Measurements from ENCODE around the gene ADK. TPM values are rescaled to one million over a fixed set of nuclear protein-coding genes. Genes with fewer than 3 reads are reported as not detected.

Gene ADK
- total and polyA plus RNA-seq, 2 of the 4 experiments (the other 2 are of a cell fraction), result 30.6 to 40.9 TPM

GRCh38 chr10:74474022-74474713 lies 323.1 kb downstream of the ADK start:
- Histone ChIP-seq H3K23ac (ENCODE audit: low read depth, low read length) (no peak overlapping the region), H3K9me1 (ENCODE audit: insufficient read depth, low read length) (peaks cover 3% of the 10 kb centered on the region; the same call in 1 of the 2 replicates), H3K4me3 (ENCODE audit: insufficient read depth, low read depth, low read length) (no peak overlapping the region), H4K91ac (ENCODE audit: insufficient read depth, low read depth, low read length) (no peak overlapping the region), H3K4me1 (ENCODE audit: control insufficient read depth, insufficient read depth, low read length) (no peaks in the 10 kb centered on the region), H4K5ac (ENCODE audit: low read depth, low read length) (no peak overlapping the region), H2AK5ac (ENCODE audit: low read depth, low read length) (no peak overlapping the region), H3K56ac (ENCODE audit: extremely low read depth, insufficient read depth, low read length) (no peak overlapping the region), H4K20me1 (ENCODE audit: insufficient read depth, low read length) (no peaks in the 10 kb centered on the region), H3K27me3 (ENCODE audit: control insufficient read depth, insufficient read depth, low read length) (no peaks in the 10 kb centered on the region), H3K9me3 (ENCODE audit: control insufficient read depth, insufficient read depth, low read length) (no peaks in the 10 kb centered on the region), H2BK5ac (ENCODE audit: low read depth, low read length, poor library complexity, severe bottlenecking) (no peak overlapping the region), H3K4ac (ENCODE audit: low read depth, low read length) (no peak overlapping the region), H2BK20ac (ENCODE audit: low read depth, low read length) (no peak overlapping the region), H3K9ac (ENCODE audit: low read depth, low read length) (no peak overlapping the region), H3K4me2 (ENCODE audit: low read depth, low read length) (no peak overlapping the region), H3K14ac (replicated peaks; ENCODE audit: low read depth, low read length) (no peak overlapping the region), H3K27ac (ENCODE audit: insufficient read depth, low read length) (no peak overlapping the region), H2BK15ac (ENCODE audit: low read depth, low read length) (no peak overlapping the region), H2BK120ac (ENCODE audit: low read depth, low read length) (no peak overlapping the region), H2AFZ (replicated peaks; ENCODE audit: low read length, poor library complexity) (no peak overlapping the region), H2AK9ac (replicated peaks; ENCODE audit: low read depth, low read length, poor library complexity) (peak overlapping the region; percentile 33), H3K79me1 (ENCODE audit: low read depth in 1 of 2, low read length in 2 of 2) (peaks cover 3% of the 10 kb centered on the region in 2 experiments; a peak in 2 of 4 replicates), H4K8ac (ENCODE audit: low read depth in 2 of 2, low read length in 2 of 2) (no peak overlapping the region), H3K36me3 (ENCODE audit: control insufficient read depth, insufficient read depth, low read length) (no peaks in the 10 kb centered on the region; the same call in 1 of the 2 replicates), H3K18ac (ENCODE audit: low read depth, low read length) (no peak overlapping the region)
- ChIA-PET POLR2A (ENCODE audit: unreplicated experiment) (no interaction called here), CTCF (no interaction called here)
- ATAC-seq (ENCODE audit: low read depth) (no peak), DNase-seq (no peak)
- WGBS, 2 experiments (ENCODE audit: extremely low coverage in 2 of 2, insufficient read length in 1 of 2), result 100% methylated on average over 2 of the region's 7 CpGs; no CpG with 5 or more reads in 1 of the 2 experiments
- intact Hi-C loops (cut with micrococcal nuclease), result no loop called here
- BruUV-seq (replicated peaks), result no TSS peak
- TF ChIP-seq USF2 (IDR thresholded peaks at IDR 0.05; ENCODE audit: low read depth, low read length) (no peak), CHD1 (IDR thresholded peaks at IDR 0.05; ENCODE audit: low read depth, low read length) (no peak), CEBPB (IDR thresholded peaks at IDR 0.05; ENCODE audit: low read depth, low read length) (no peak), MXI1 (IDR thresholded peaks at IDR 0.05; ENCODE audit: borderline replicate concordance, low read depth, low read length) (no peak), MAFK (IDR thresholded peaks at IDR 0.05; ENCODE audit: low read depth, low read length) (no peak), RAD21 (IDR thresholded peaks at IDR 0.05; ENCODE audit: low read length) (no peak), BHLHE40 (IDR thresholded peaks at IDR 0.05; ENCODE audit: low read depth, low read length) (no peak), NFE2L2 (IDR thresholded peaks at IDR 0.05; ENCODE audit: low read depth, low read length) (no peak), CTCF (conservative IDR thresholded peaks at IDR 0.05; ENCODE audit: low read depth, low read length) (no peak), RCOR1 (IDR thresholded peaks at IDR 0.05; ENCODE audit: insufficient replicate concordance, low read length) (no peak), MAZ (IDR thresholded peaks at IDR 0.05; ENCODE audit: borderline replicate concordance, low read depth, low read length) (no peak), ELK1 (IDR thresholded peaks at IDR 0.05; ENCODE audit: borderline replicate concordance, low read depth, low read length) (no peak), FOS (IDR thresholded peaks at IDR 0.05; ENCODE audit: low read depth, low read length) (no peak), SMC3 (IDR thresholded peaks at IDR 0.05; ENCODE audit: low read depth, low read length) (no peak), POLR2A (IDR thresholded peaks at IDR 0.05; ENCODE audit: low read depth, low read length) (no peak), RFX5 (IDR thresholded peaks at IDR 0.05; ENCODE audit: low read depth, low read length) (no peak)
- in situ Hi-C loops (cut with MboI; ENCODE audit: low sequenced_read_pairs), result no loop called here
- dilution Hi-C loops (cut with HindIII; ENCODE audit: low sequenced_read_pairs, unreplicated experiment), result no loop called here

All from IMR-90 (cell line).